ENCODE data around the gene LAMA3.

Gene LAMA3

GRCh38 chr18:23969664-23970063 lies 280.4 kb downstream of the LAMA3 start:
- TF ChIP-seq EZH2phosphoT487 (IDR thresholded peaks at IDR 0.05; ENCODE audit: borderline replicate concordance): no peak
- no peak for TF ChIP-seq CTCF (conservative IDR thresholded peaks at IDR 0.05; ENCODE audit: low read length)
- Histone ChIP-seq H3K4me3 (ENCODE audit: low read length, poor library complexity, severe bottlenecking) (no peak overlapping the region), H3K36me3 (ENCODE audit: insufficient read depth, low read length) (no peaks in the 10 kb centered on the region), H3K4me2 (ENCODE audit: low read depth, low read length, poor library complexity, severe bottlenecking) (no peak overlapping the region), H4K20me1 (ENCODE audit: insufficient read depth, low read length, poor library complexity, severe bottlenecking) (no peaks in the 10 kb centered on the region), H3K79me2 (ENCODE audit: insufficient read depth, low read length) (no peaks in the 10 kb centered on the region), H3K9me3 (ENCODE audit: insufficient read depth, low read depth, low read length) (no peaks in the 10 kb centered on the region), H3F3A (ENCODE audit: low read depth) (no peaks in the 10 kb centered on the region), H3K9me2 (replicated peaks; ENCODE audit: low read depth, low read length) (no peaks in the 10 kb centered on the region), H3K27me3 (ENCODE audit: insufficient read depth, low read length, poor library complexity, severe bottlenecking) (no peaks in the 10 kb centered on the region), H2AFZ (ENCODE audit: low read length) (no peak overlapping the region), H3K4me1 (ENCODE audit: insufficient read depth, low read length, poor library complexity, severe bottlenecking) (peaks cover 26% of the 10 kb centered on the region), H3K9ac (ENCODE audit: low read depth, low read length, poor library complexity, severe bottlenecking) (no peak overlapping the region)

- H3K27me3 ChIP-seq (ENCODE audit: insufficient read depth, low read length, poor library complexity, severe bottlenecking): no peaks in the 10 kb centered on the region
- H3K9ac ChIP-seq (ENCODE audit: low read depth, low read length, poor library complexity, severe bottlenecking): no peak overlapping the region
- H4K20me1 ChIP-seq (ENCODE audit: insufficient read depth, low read length, poor library complexity, severe bottlenecking): no peaks in the 10 kb centered on the region
- H3K4me2 ChIP-seq (ENCODE audit: low read depth, low read length, poor library complexity, severe bottlenecking): no peak overlapping the region
- no peaks in the 10 kb centered on the region for H3K79me2 ChIP-seq (ENCODE audit: insufficient read depth, low read length)
- H3K9me3 ChIP-seq (ENCODE audit: insufficient read depth, low read depth, low read length): no peaks in the 10 kb centered on the region
- H3K4me1 ChIP-seq (ENCODE audit: insufficient read depth, low read length, poor library complexity, severe bottlenecking): peaks cover 26% of the 10 kb centered on the region
- H3K9me2 ChIP-seq (replicated peaks; ENCODE audit: low read depth, low read length): no peaks in the 10 kb centered on the region
- H3F3A ChIP-seq (ENCODE audit: low read depth): no peaks in the 10 kb centered on the region
- H2AFZ ChIP-seq (ENCODE audit: low read length): no peak overlapping the region
- TF ChIP-seq CTCF (conservative IDR thresholded peaks at IDR 0.05; ENCODE audit: low read length): no peak
- no peak for TF ChIP-seq EZH2phosphoT487 (IDR thresholded peaks at IDR 0.05; ENCODE audit: borderline replicate concordance)
- H3K36me3 ChIP-seq (ENCODE audit: insufficient read depth, low read length): no peaks in the 10 kb centered on the region
- H3K4me3 ChIP-seq (ENCODE audit: low read length, poor library complexity, severe bottlenecking): no peak overlapping the region
Measured at GRCh38 chr18:23970161-23971096, 281.2 kb downstream of the LAMA3 start.

GRCh38 chr18:23971097-23971440 lies 281.8 kb downstream of the LAMA3 start:
- no peak overlapping the region for H3K4me3 ChIP-seq (ENCODE audit: low read length, poor library complexity, severe bottlenecking)
- no peak overlapping the region for H3K9ac ChIP-seq (ENCODE audit: low read depth, low read length, poor library complexity, severe bottlenecking)
- no peaks in the 10 kb centered on the region for H3K9me2 ChIP-seq (replicated peaks; ENCODE audit: low read depth, low read length)
- no peaks in the 10 kb centered on the region for H4K20me1 ChIP-seq (ENCODE audit: insufficient read depth, low read length, poor library complexity, severe bottlenecking)
- H3K79me2 ChIP-seq (ENCODE audit: insufficient read depth, low read length): no peaks in the 10 kb centered on the region
- no peaks in the 10 kb centered on the region for H3K9me3 ChIP-seq (ENCODE audit: insufficient read depth, low read depth, low read length)
- H3K27me3 ChIP-seq (ENCODE audit: insufficient read depth, low read length, poor library complexity, severe bottlenecking): no peaks in the 10 kb centered on the region
- H3K4me1 ChIP-seq (ENCODE audit: insufficient read depth, low read length, poor library complexity, severe bottlenecking): peaks cover 26% of the 10 kb centered on the region
- no peaks in the 10 kb centered on the region for H3K36me3 ChIP-seq (ENCODE audit: insufficient read depth, low read length)
- TF ChIP-seq CTCF (conservative IDR thresholded peaks at IDR 0.05; ENCODE audit: low read length) (no peak), EZH2phosphoT487 (IDR thresholded peaks at IDR 0.05; ENCODE audit: borderline replicate concordance) (no peak)
- no peak overlapping the region for H2AFZ ChIP-seq (ENCODE audit: low read length)
- H3F3A ChIP-seq (ENCODE audit: low read depth): no peaks in the 10 kb centered on the region
- no peak overlapping the region for H3K4me2 ChIP-seq (ENCODE audit: low read depth, low read length, poor library complexity, severe bottlenecking)

Measured in Loucy (cell line).